SU-DHL-6 (cell line): Measurements from ENCODE around the gene SMG7.

ENCODE experiments used
- H2AFZ ChIP-seq: fragments of 200-600 bp; sonication (generic); 2 replicates; pipeline ENCODE4 v1.6.1; 2014; ENCODE audit warnings: low read depth, mild to moderate bottlenecking, moderate library complexity, mixed read lengths, antibody characterized with exemption, low read length; ENCODE audit not compliant: severe bottlenecking
- H3F3A ChIP-seq: fragments of 200-600 bp; shearing (Covaris generic); 2 replicates; pipeline ENCODE4 v1.6.0; 2016; ENCODE audit warnings: antibody characterized with exemption, mild to moderate bottlenecking; ENCODE audit not compliant: insufficient read depth
- H3K27ac ChIP-seq: fragments of 200-600 bp; sonication (generic); 2 replicates; pipeline ENCODE4 v1.5.1; 2016; ENCODE audit warnings: low read depth, mild to moderate bottlenecking, low read length, moderate library complexity, mixed read lengths
- H3K27me3 ChIP-seq: fragments of 200-600 bp; sonication (generic), shearing (Covaris generic); 2 replicates; pipeline ENCODE4 v1.6.0; 2014; ENCODE audit warnings: mild to moderate bottlenecking, low read length
- H3K36me3 ChIP-seq: fragments of 200-600 bp; sonication (generic); 2 replicates; pipeline ENCODE4 v1.6.1; 2014; ENCODE audit warnings: mild to moderate bottlenecking, low read length, mixed read lengths
- H3K4me2 ChIP-seq: fragments of 300-600, 200-600 bp; shearing (Covaris generic), sonication (generic); 2 replicates; pipeline ENCODE4 v1.6.0; 2014; ENCODE audit warnings: low read length, low read depth, mild to moderate bottlenecking; ENCODE audit not compliant: poor library complexity, severe bottlenecking
- H3K4me3 ChIP-seq: fragments of 200-600 bp; sonication (generic); 2 replicates; pipeline ENCODE4 v1.5.1; 2014; ENCODE audit warnings: antibody characterized with exemption, low read length, mild to moderate bottlenecking, mixed read lengths; ENCODE audit not compliant: insufficient read depth, poor library complexity, severe bottlenecking
- H3K79me2 ChIP-seq: fragments of 200-600 bp; sonication (generic); 2 replicates; pipeline ENCODE4 v1.6.1; 2014; ENCODE audit warnings: mild to moderate bottlenecking, low read length, moderate library complexity; ENCODE audit not compliant: insufficient read depth
- H3K9ac ChIP-seq: fragments of 200-600 bp; sonication (generic); 2 replicates; pipeline ENCODE4 v1.7.0; 2014; ENCODE audit warnings: mild to moderate bottlenecking, low read length
- H3K9me2 ChIP-seq: fragments of 200-600 bp; sonication (generic); replicated peaks from 2 replicates; pipeline ENCODE4 v1.6.1; 2014; ENCODE audit warnings: low read length; ENCODE audit not compliant: insufficient read depth
- H3K9me3 ChIP-seq: fragments of 200-600 bp; sonication (generic); 2 replicates; pipeline ENCODE4 v1.6.1; 2014; ENCODE audit warnings: low read length, mixed read lengths; ENCODE audit not compliant: insufficient read depth
- H4K20me1 ChIP-seq: fragments of 200-600 bp; sonication (generic); 2 replicates; pipeline ENCODE4 v1.6.1; 2014; ENCODE audit warnings: low read depth, mild to moderate bottlenecking, antibody characterized with exemption, low read length, moderate library complexity, mixed read lengths
- EZH2phosphoT487 ChIP-seq: fragments of 200-600 bp; sonication (generic), shearing (Covaris generic); conservative IDR thresholded peaks from 2 replicates; pipeline ENCODE4 v1.6.1; 2018; ENCODE audit warnings: mild to moderate bottlenecking, antibody characterized with exemption, low read length, moderate library complexity, mixed read lengths
- TF ChIP-seq, protein P1 (sequence below): fragments of 200-600 bp; sonication (generic); IDR thresholded peaks from one replicate; pipeline ENCODE4 v1.5.1; 2017; ENCODE audit warnings: antibody characterized with exemption, mild to moderate bottlenecking, low read length, moderate library complexity; ENCODE audit not compliant: insufficient read depth, poor library complexity, severe bottlenecking

SMG7 gene

DNA sequence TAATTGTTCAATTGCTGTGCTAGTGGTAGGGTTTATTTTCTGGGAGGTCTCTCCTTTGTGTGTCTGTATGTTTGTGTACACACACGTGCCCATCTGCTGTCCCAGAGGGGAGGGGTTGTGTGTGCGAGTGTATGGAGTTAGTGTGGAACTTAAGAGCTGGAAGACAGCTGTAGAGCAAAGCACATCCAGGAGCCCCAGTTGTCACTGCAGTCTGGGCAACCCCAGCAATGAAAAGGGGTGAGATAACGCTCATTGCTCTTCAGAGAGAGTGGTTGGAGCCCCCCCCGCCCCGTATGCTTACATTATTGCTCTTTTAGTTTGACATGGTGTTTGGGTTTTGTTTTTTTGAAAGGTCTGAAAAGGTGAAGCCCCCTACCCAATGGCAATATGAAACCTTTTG is 81.0 kb downstream of the SMG7 start:
- Histone ChIP-seq H2AFZ (no peak overlapping the region), H3K4me2 (no peak overlapping the region), H4K20me1 (no peaks in the 10 kb centered on the region), H3K9me3 (no peaks in the 10 kb centered on the region), H3K36me3 (peaks cover 22% of the 10 kb centered on the region; the same call in 1 of the 2 replicates), H3K27me3 (no peaks in the 10 kb centered on the region), H3K9ac (no peak overlapping the region), H3K4me3 (no peak overlapping the region), H3K27ac (no peak overlapping the region), H3F3A (no peaks in the 10 kb centered on the region), H3K9me2 (no peaks in the 10 kb centered on the region), H3K79me2 (no peaks in the 10 kb centered on the region)
- no peak for TF ChIP-seq EZH2phosphoT487
- TF ChIP-seq, protein P1, sequence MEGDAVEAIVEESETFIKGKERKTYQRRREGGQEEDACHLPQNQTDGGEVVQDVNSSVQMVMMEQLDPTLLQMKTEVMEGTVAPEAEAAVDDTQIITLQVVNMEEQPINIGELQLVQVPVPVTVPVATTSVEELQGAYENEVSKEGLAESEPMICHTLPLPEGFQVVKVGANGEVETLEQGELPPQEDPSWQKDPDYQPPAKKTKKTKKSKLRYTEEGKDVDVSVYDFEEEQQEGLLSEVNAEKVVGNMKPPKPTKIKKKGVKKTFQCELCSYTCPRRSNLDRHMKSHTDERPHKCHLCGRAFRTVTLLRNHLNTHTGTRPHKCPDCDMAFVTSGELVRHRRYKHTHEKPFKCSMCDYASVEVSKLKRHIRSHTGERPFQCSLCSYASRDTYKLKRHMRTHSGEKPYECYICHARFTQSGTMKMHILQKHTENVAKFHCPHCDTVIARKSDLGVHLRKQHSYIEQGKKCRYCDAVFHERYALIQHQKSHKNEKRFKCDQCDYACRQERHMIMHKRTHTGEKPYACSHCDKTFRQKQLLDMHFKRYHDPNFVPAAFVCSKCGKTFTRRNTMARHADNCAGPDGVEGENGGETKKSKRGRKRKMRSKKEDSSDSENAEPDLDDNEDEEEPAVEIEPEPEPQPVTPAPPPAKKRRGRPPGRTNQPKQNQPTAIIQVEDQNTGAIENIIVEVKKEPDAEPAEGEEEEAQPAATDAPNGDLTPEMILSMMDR = no peak

DNA sequence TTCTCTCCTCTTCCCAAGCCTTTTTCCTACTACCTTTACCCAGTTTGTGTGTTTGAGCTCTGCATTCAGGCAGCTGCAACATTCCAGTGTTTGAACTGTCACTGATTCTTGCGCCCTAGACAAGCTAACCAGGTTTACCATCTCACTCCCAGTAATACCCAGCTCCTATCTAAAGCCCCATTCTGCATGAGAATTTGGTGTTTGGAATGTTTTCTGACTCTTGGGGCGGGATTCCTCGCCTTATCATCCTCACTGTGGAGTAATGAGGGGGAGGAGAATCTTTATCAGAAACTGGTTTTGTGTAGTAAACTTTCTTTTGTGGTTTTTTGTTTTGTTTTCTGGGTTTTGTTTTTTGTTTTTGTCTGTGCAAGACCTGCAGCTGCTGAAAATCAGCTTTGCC is 81.5 kb downstream of the SMG7 start:
- Histone ChIP-seq H3K79me2 (no peaks in the 10 kb centered on the region), H2AFZ (no peak overlapping the region), H3K9me2 (no peaks in the 10 kb centered on the region), H3K27ac (no peak overlapping the region), H3K36me3 (peaks cover 19% of the 10 kb centered on the region; the same call in 1 of the 2 replicates), H3K4me3 (no peak overlapping the region), H3K9ac (no peak overlapping the region), H3K27me3 (no peaks in the 10 kb centered on the region), H4K20me1 (no peaks in the 10 kb centered on the region), H3K4me2 (no peak overlapping the region), H3F3A (no peaks in the 10 kb centered on the region), H3K9me3 (no peaks in the 10 kb centered on the region)
- TF ChIP-seq, protein P1 = no peak
- TF ChIP-seq EZH2phosphoT487 = no peak

DNA sequence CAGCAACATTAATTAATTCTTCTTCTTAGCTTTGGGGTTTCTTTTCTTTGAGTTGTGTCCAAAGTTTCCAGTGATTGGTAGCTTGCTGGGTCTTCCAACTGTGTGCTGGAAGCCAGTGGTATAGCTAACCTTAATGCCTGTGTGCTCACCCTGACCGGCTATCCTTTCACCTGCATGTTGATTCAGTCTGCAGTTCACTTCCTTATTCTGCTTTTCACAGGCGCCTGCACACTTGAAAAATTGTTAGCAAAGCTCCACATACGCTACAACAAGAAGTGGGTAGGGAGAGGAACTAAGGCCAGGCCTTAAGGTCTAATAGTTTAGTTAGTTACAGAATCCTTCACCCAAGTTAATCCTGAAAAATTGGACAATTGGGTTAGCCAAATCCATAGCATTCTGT is 82.3 kb downstream of the SMG7 start:
- no peak overlapping the region for H3K9ac ChIP-seq

More for the DNA sequence above, 82.3 kb downstream of the SMG7 start:
- no peak overlapping the region for H3K4me2 ChIP-seq
- H2AFZ ChIP-seq = no peak overlapping the region
- no peaks in the 10 kb centered on the region for H3F3A ChIP-seq
- TF ChIP-seq, protein P1 = no peak
- TF ChIP-seq EZH2phosphoT487 = no peak
- no peaks in the 10 kb centered on the region for H3K27me3 ChIP-seq
- H4K20me1 ChIP-seq = no peaks in the 10 kb centered on the region
- peaks cover 12% of the 10 kb centered on the region; the same call in 1 of the 2 replicates for H3K36me3 ChIP-seq
- no peaks in the 10 kb centered on the region for H3K9me2 ChIP-seq
- no peak overlapping the region for H3K27ac ChIP-seq
- no peaks in the 10 kb centered on the region for H3K79me2 ChIP-seq
- no peaks in the 10 kb centered on the region for H3K9me3 ChIP-seq
- no peak overlapping the region for H3K4me3 ChIP-seq
